HS-5 (cell line): ENCODE measurements around the gene PRKAA1.

Experiments
- DNase-seq: peaks from one replicate; pipeline ENCODE4 v3.0.0-alpha.2; 2012; ENCODE audit warnings: low read depth

The PRKAA1 gene

GRCh38 chr5:40780199-40780598, 18.0 kb downstream of the PRKAA1 start:
- DNase-seq: no peak

- no peak for DNase-seq
Measured at GRCh38 chr5:40779561-40779960, 18.6 kb downstream of the PRKAA1 start.

- no peak for DNase-seq
Measured at GRCh38 chr5:40778133-40778532, 20.0 kb downstream of the PRKAA1 start.

GRCh38 chr5:40776658-40776977, 21.6 kb downstream of the PRKAA1 start:
- DNase-seq: no peak

- no peak for DNase-seq
Measured at GRCh38 chr5:40775846-40776657, 22.1 kb downstream of the PRKAA1 start.

GRCh38 chr5:40775085-40775845, 22.9 kb downstream of the PRKAA1 start:
- DNase-seq: no peak

- no peak for DNase-seq
Measured at GRCh38 chr5:40774623-40775022, 23.6 kb downstream of the PRKAA1 start.

GRCh38 chr5:40770764-40771163, 27.4 kb downstream of the PRKAA1 start:
- DNase-seq: no peak

GRCh38 chr5:40762705-40763104, 35.5 kb downstream of the PRKAA1 start:
- no peak for DNase-seq

- DNase-seq: no peak
Measured at GRCh38 chr5:40757400-40757799, 40.8 kb downstream of the PRKAA1 start.

GRCh38 chr5:40755407-40756365, 42.5 kb downstream of the PRKAA1 start, which contains the start of gene TTC33:
Gene TTC33, minus strand, starts transcription at chr5:40755961. Its CDS starts 8,943 bp downstream, at chr5:40747018.
- peak; percentile 86 for DNase-seq

GRCh38 chr5:40755093-40755406, 43.1 kb downstream of the PRKAA1 start:
- DNase-seq: peak; percentile 74

GRCh38 chr5:40754381-40755092, 43.6 kb downstream of the PRKAA1 start:
- DNase-seq: no peak

- DNase-seq: no peak
Measured at GRCh38 chr5:40746703-40747102, 51.5 kb downstream of the PRKAA1 start.

- DNase-seq: no peak
Measured at GRCh38 chr5:40743771-40744170, 54.4 kb downstream of the PRKAA1 start.

- no peak for DNase-seq
Measured at GRCh38 chr5:40738502-40738901, 59.7 kb downstream of the PRKAA1 start.

GRCh38 chr5:40736103-40736875, 61.9 kb downstream of the PRKAA1 start:
- DNase-seq: peak; percentile 58

- no peak for DNase-seq
Measured at GRCh38 chr5:40735609-40736008, 62.6 kb downstream of the PRKAA1 start.

GRCh38 chr5:40734986-40735385, 63.2 kb downstream of the PRKAA1 start:
- DNase-seq: peak; percentile 76

GRCh38 chr5:40733879-40734563, 64.2 kb downstream of the PRKAA1 start:
- no peak for DNase-seq
